B cell (primary cell): Measurements from ENCODE around the gene CRYAA.
"Not testable (repeated sequence)": the region's sequence is repeated elsewhere in the genome, so short reads cannot be mapped to it uniquely, and the experiment has no call there.

Experiments
- CTCF ChIP-seq: fragments of 200-600 bp; IDR thresholded peaks from one replicate; pipeline ENCODE4 v1.8.0; 2022; ENCODE audit warnings: antibody characterized with exemption, mild to moderate bottlenecking
- EZH2 ChIP-seq: IDR thresholded peaks from 2 replicates; pipeline ENCODE4 v1.6.1; 2012; ENCODE audit warnings: borderline replicate concordance, low read depth, mild to moderate bottlenecking, moderate library complexity, low read length; ENCODE audit not compliant: insufficient read depth, poor library complexity, severe bottlenecking

- not testable (repeated sequence) for TF ChIP-seq CTCF, EZH2
These were observed 8.5 kb downstream of the CRYAA start for GRCh38 chr21:43177043-43177906.
